Naive thymus-derived CD4-positive, alpha-beta T cell (primary cell): Measurements from ENCODE around the gene MBD5. TPM values are rescaled to one million over a fixed set of nuclear protein-coding genes. Genes with fewer than 3 reads are reported as not detected.
A peak's percentile ranks its signal among the peaks of the same experiment; 100 is the strongest.

Experiments used
- ATAC-seq: fragments of 150-1000 bp; cut with Tn5 transposase; 2 replicates; pipeline ENCODE4 v1.10.0; 2021; ENCODE audit warnings: mild to moderate bottlenecking, moderate library complexity
- CTCF ChIA-PET: fragments of 350-600 bp; sonication (Branson Sonifier 250); formaldehyde crosslinking; loops from one replicate; lab custom pipeline; 2021; ENCODE audit warnings: antibody characterized with exemption; lab: Charles Lee
- POLR2A ChIA-PET: fragments of 350-600 bp; sonication (Branson Sonifier 250); formaldehyde crosslinking; loops from one replicate; lab custom pipeline; 2021; ENCODE audit warnings: antibody characterized with exemption, inconsistent platforms; lab: Charles Lee
- DNase-seq, 9 donors: peaks; one replicate each; pipeline versions ENCODE4 v3.0.0 to v3.0.0-alpha.2; 2020 to 2022; ENCODE audit warnings: mixed read lengths in 1 of 9
- H3K27ac ChIP-seq: one replicate; pipeline ENCODE4 v1.7.0; 2013; ENCODE audit warnings: mild to moderate bottlenecking, low read depth, low read length, moderate library complexity
- H3K27me3 ChIP-seq, 2 donors: one replicate each; pipeline ENCODE4 v1.7.0; 2013; ENCODE audit warnings: low read length in 2 of 2, mild to moderate bottlenecking in 2 of 2, moderate library complexity in 2 of 2; ENCODE audit not compliant: control insufficient read depth in 2 of 2, insufficient read depth in 2 of 2
- H3K36me3 ChIP-seq, 3 experiments: 1 replicate in 2 of 3; 2 replicates in 1 of 3; pipeline ENCODE4 v1.7.0; 2013; ENCODE audit warnings: low read length in 3 of 3, mild to moderate bottlenecking in 3 of 3, moderate library complexity in 1 of 3; ENCODE audit not compliant: insufficient read depth in 3 of 3, control insufficient read depth in 2 of 3
- H3K4me1 ChIP-seq, 2 donors: one replicate each; pipeline ENCODE4 v1.7.0; 2013; ENCODE audit warnings: low read length in 2 of 2, mild to moderate bottlenecking in 2 of 2, moderate library complexity in 1 of 2; ENCODE audit not compliant: control insufficient read depth in 2 of 2, insufficient read depth in 2 of 2
- H3K4me3 ChIP-seq: 2 replicates; pipeline ENCODE4 v1.7.0; 2013; ENCODE audit warnings: mild to moderate bottlenecking, low read length
- H3K9me3 ChIP-seq, 3 experiments: 1 replicate in 2 of 3; 2 replicates in 1 of 3; pipeline ENCODE4 v1.7.0; 2013; ENCODE audit warnings: low read length in 3 of 3; ENCODE audit not compliant: control insufficient read depth in 2 of 3
- H3K27ac Mint-ChIP-seq, 9 donors: one replicate each; pipeline ENCODE4 v1.8.0; 2020 to 2022; ENCODE audit warnings: mixed read lengths in 9 of 9, mild to moderate bottlenecking in 8 of 9, moderate library complexity in 5 of 9, inconsistent platforms in 2 of 9
- H3K27me3 Mint-ChIP-seq, 5 donors: one replicate each; pipeline ENCODE4 v1.8.0; 2021 to 2022; ENCODE audit warnings: mixed read lengths in 5 of 5, mild to moderate bottlenecking in 1 of 5
- H3K36me3 Mint-ChIP-seq, 5 donors: one replicate each; pipeline ENCODE4 v1.8.0; 2020 to 2022; ENCODE audit warnings: mixed read lengths in 5 of 5, mild to moderate bottlenecking in 3 of 5, inconsistent platforms in 1 of 5
- H3K4me1 Mint-ChIP-seq, 7 donors: one replicate each; pipeline ENCODE4 v1.8.0; 2020 to 2022; ENCODE audit warnings: mixed read lengths in 7 of 7, mild to moderate bottlenecking in 3 of 7, inconsistent platforms in 1 of 7
- H3K4me3 Mint-ChIP-seq, 10 donors: one replicate each; pipeline ENCODE4 v1.8.0; 2020 to 2022; ENCODE audit warnings: mild to moderate bottlenecking in 10 of 10, mixed read lengths in 10 of 10, moderate library complexity in 6 of 10, inconsistent platforms in 2 of 10
- H3K9me3 Mint-ChIP-seq, 11 donors: one replicate each; pipeline ENCODE4 v1.8.0; 2020 to 2022; ENCODE audit warnings: mixed read lengths in 11 of 11, mild to moderate bottlenecking in 4 of 11, inconsistent platforms in 1 of 11, moderate library complexity in 1 of 11
- intact Hi-C, 2 donors: fragments of 100-400 bp; cut with micrococcal nuclease; formaldehyde crosslinking; loops; one replicate each; pipeline ENCODE4 v1.15.1; 2023
- polyA plus RNA-seq, 2 donors: library from polyadenylated mRNA; unstranded; fragments of 300-500 nt; fragmentation: Illumina TruSeq; gene quantifications; one replicate each; pipeline ENCODE4 v1.2.3, GENCODE V29; 2021
- total RNA-seq, 6 experiments: library from RNA in 5 of 6; stranded (reverse) in 5 of 6; gene quantifications; 1 replicate in 5 of 6; 2 replicates in 1 of 6; pipeline ENCODE4 v1.2.3 and lab custom pipeline; 2021 to 2026

Gene MBD5
- total and polyA plus RNA-seq, 7 experiments from 2014 or later: 14.6 to 76.8 (median 58.6) TPM

DNA sequence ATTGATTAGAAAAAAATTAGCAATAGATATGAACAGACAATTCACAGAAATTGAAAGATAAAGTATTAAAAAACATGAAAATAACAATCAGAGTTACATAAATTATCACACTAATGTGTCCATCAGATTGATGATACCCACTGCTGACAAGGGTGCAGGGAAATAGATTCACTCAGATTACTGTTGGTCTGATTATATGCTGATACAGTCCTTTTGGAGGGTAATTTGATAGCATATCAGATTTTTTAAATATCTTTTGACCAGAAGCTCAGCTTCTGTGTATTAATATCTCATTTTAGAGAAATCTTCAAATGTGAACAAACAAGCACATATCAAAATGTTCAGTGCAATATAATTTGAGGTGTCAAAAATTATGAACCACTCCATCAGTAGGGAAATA, 465.8 kb downstream of the MBD5 start:
- Mint-ChIP-seq H3K4me3 (no peak overlapping the region), H3K9me3 (peaks cover 0 to 5% (median 0%) of the 10 kb centered on the region in 11 donors), H3K4me1 (peaks cover 0 to 9% (median 0%) of the 10 kb centered on the region in 7 donors), H3K27me3 (no peaks in the 10 kb centered on the region), H3K36me3 (peaks cover 1 to 49% (median 48%) of the 10 kb centered on the region in 5 donors), H3K27ac (no peak overlapping the region)
- no peaks in the 10 kb centered on the region for H3K9me3 ChIP-seq
- no peak for ATAC-seq
- no peaks in the 10 kb centered on the region for H3K4me1 ChIP-seq
- no peak overlapping the region for H3K4me3 ChIP-seq
- no peak overlapping the region for H3K27ac ChIP-seq
- peaks cover 0 to 7% (median 0%) of the 10 kb centered on the region in 3 experiments for H3K36me3 ChIP-seq
- DNase-seq: no peak
- H3K27me3 ChIP-seq: no peaks in the 10 kb centered on the region
- intact Hi-C loops: no loop called here
- ChIA-PET POLR2A (no interaction called here), CTCF (no interaction called here)

DNA sequence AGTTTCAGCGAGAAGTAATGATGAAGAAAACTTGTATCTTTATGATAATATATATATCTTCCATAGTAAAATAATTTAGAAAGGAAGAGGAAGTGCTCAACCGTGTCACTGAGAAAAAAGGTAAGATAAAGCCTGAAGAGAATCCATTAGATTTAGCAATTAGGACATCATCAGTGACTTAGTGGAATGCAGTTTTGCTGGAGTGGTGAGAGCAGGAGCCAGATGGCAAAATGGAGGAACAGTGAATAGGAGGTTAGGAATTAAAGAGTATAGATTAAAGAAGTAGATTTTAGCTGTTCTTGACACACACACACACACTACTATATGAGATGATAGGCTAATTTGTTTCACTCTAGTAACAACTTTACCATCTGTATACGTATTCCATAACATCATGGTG, 466.5 kb downstream of the MBD5 start:
- no peaks in the 10 kb centered on the region for H3K27me3 Mint-ChIP-seq
- POLR2A ChIA-PET: no interaction called here
- peak overlapping the region in 1 of 9 donors; percentile 48 for H3K27ac Mint-ChIP-seq
- no peak overlapping the region for H3K4me3 Mint-ChIP-seq
- Histone ChIP-seq H3K36me3 (peaks cover 0 to 7% (median 0%) of the 10 kb centered on the region in 3 experiments), H3K4me3 (no peak overlapping the region), H3K27me3 (no peaks in the 10 kb centered on the region), H3K4me1 (no peaks in the 10 kb centered on the region), H3K27ac (no peak overlapping the region), H3K9me3 (no peaks in the 10 kb centered on the region)
- H3K4me1 Mint-ChIP-seq: peaks cover 0 to 9% (median 0%) of the 10 kb centered on the region in 7 donors
- ATAC-seq (no peak), DNase-seq (no peak)
- peaks cover 1 to 50% (median 48%) of the 10 kb centered on the region in 5 donors for H3K36me3 Mint-ChIP-seq
- intact Hi-C loops: no loop called here
- peaks cover 0 to 5% (median 0%) of the 10 kb centered on the region in 11 donors for H3K9me3 Mint-ChIP-seq
- CTCF ChIA-PET: no interaction called here

DNA sequence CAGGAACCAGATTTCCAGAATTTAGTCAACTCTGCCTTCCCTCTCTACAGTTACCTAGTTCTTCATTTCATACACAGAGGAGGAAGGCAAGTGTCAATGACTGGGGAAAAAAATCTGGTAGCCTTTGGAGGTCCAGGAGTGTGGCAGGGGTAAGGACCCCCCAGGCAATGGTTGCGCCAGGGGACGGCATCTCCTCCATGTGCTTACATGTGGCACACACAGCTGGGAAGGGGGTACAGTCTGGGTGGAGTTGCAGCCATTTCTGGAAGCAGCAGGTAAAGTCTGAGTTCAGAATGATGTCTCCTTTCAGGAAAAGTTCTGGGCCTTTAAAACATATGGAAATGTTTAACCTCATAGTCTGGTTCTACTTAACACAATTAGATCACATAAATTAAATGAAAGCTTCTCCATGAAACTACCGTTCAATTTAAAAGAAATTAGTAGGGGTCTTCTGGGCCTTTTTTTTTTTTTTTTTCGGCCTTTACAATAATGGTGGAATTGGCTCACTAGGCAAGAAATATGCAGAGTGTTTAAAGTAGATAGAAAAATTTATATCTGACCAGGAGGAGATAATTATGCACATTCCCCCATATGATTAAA, 470.0 kb downstream of the MBD5 start:
- Histone ChIP-seq H3K9me3 (no peaks in the 10 kb centered on the region), H3K27me3 (no peaks in the 10 kb centered on the region), H3K27ac (no peak overlapping the region), H3K4me3 (no peak overlapping the region), H3K4me1 (no peaks in the 10 kb centered on the region), H3K36me3 (peaks cover 0 to 7% (median 0%) of the 10 kb centered on the region in 3 experiments)
- ChIA-PET POLR2A (no interaction called here), CTCF (interaction anchor here (0.6 kb wide), 1 partner anchor 500 kb away, joined by 3 read pairs; no protein-coding TSS in a partner anchor)
- H3K4me3 Mint-ChIP-seq: no peak overlapping the region
- no peaks in the 10 kb centered on the region for H3K9me3 Mint-ChIP-seq
- DNase-seq (no peak), ATAC-seq (no peak)
- H3K27me3 Mint-ChIP-seq: no peaks in the 10 kb centered on the region
- no peak overlapping the region for H3K27ac Mint-ChIP-seq
- peaks cover 1 to 38% (median 32%) of the 10 kb centered on the region in 5 donors for H3K36me3 Mint-ChIP-seq
- intact Hi-C loops: no loop called here
- peaks cover 0 to 11% (median 6%) of the 10 kb centered on the region in 7 donors for H3K4me1 Mint-ChIP-seq

DNA sequence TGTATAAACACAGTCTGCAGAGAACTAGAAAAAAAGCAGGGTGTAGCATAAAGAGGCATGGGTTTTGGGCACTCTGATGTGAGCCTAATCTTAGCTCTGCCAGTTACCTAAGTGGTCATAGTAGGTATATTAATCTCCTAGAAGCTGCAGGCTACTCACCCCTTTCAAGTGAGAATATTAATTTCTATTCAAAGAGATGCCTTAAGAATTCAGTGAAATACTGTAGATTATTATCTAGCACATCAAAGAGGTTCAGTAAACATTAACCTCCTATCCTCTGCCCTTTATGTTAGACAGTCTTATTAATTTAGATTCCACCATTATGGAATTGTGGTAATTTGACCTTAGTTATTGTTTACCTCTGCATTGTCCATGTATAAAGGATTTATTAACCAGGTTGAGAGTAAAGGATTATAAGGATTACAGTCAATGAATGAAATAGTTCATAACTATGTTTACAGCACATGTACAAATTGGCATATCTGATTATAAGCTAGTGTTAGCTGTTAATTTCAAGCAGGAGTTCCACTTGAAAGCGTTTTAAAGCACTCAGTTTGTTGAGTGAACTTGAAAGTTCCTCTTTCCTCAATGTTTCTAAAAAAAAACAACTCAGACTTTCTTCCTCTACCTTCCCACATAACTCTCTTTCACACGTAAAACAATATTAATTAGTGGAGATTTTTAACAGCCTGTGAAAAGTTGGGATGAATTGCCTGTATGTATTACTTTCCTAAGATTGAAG, 473.1 kb downstream of the MBD5 start:
- no peaks in the 10 kb centered on the region for H3K27me3 ChIP-seq
- no peak for DNase-seq
- Mint-ChIP-seq H3K27me3 (no peaks in the 10 kb centered on the region), H3K36me3 (peaks cover 1 to 23% (median 13%) of the 10 kb centered on the region in 5 donors), H3K4me1 (peaks cover 0 to 18% (median 13%) of the 10 kb centered on the region in 7 donors), H3K4me3 (no peak overlapping the region), H3K27ac (no peak overlapping the region), H3K9me3 (no peaks in the 10 kb centered on the region)
- H3K4me1 ChIP-seq: no peaks in the 10 kb centered on the region
- intact Hi-C loops: no loop called here
- H3K36me3 ChIP-seq: peaks cover 0 to 7% (median 0%) of the 10 kb centered on the region in 3 experiments
- CTCF ChIA-PET: interaction anchor here (0.7 to 1.5 kb wide), 3 partner anchors 15 to 35 kb away, joined by 4 to 7 read pairs (median 5); no protein-coding TSS in a partner anchor
- ATAC-seq: no peak
- no peak overlapping the region for H3K4me3 ChIP-seq
- POLR2A ChIA-PET: no interaction called here
- H3K27ac ChIP-seq: no peak overlapping the region
- no peaks in the 10 kb centered on the region for H3K9me3 ChIP-seq

DNA sequence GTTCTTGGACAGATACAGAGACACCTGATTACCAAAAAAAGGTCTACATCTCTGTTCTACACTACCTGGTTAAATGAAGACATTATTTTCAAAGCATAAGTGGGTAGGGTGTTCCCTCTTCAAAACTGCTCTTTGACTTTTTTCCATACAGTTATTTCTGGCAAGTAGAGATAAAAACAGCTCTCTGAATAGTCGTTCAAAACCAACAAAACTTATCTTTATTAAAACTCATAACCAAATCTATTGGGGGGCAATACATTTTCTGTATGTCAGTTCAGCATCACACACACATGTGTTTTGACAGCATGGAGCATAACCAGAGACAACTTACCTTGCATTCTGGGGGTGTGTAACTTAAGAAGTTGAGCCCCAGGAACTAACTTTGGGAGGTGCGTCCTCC, 474.7 kb downstream of the MBD5 start:
- H3K4me3 ChIP-seq: no peak overlapping the region
- H3K27me3 ChIP-seq: no peaks in the 10 kb centered on the region
- no peak overlapping the region for H3K27ac ChIP-seq
- no peak for ATAC-seq
- H3K36me3 ChIP-seq: no peaks in the 10 kb centered on the region
- H3K4me1 ChIP-seq: no peaks in the 10 kb centered on the region
- Mint-ChIP-seq H3K27me3 (no peaks in the 10 kb centered on the region), H3K4me1 (peaks cover 0 to 18% (median 13%) of the 10 kb centered on the region in 7 donors), H3K36me3 (peaks cover under 1 to 7% (median 1%) of the 10 kb centered on the region in 5 donors), H3K4me3 (no peak overlapping the region), H3K27ac (peak overlapping the region in 5 of 9 donors; percentile 4 to 53 (median 20)), H3K9me3 (no peaks in the 10 kb centered on the region)
- ChIA-PET POLR2A (interaction anchor here (0.7 to 1.4 kb wide), 2 partner anchors 475 to 563 kb away, joined by 3 read pairs; partner anchors contain the start of genes MBD5 and ORC4), CTCF (interaction anchor here (1.5 kb wide), 1 partner anchor 13 kb away, joined by 7 read pairs; no protein-coding TSS in a partner anchor)
- H3K9me3 ChIP-seq: no peaks in the 10 kb centered on the region
- DNase-seq: no peak
- intact Hi-C loops: no loop called here

DNA sequence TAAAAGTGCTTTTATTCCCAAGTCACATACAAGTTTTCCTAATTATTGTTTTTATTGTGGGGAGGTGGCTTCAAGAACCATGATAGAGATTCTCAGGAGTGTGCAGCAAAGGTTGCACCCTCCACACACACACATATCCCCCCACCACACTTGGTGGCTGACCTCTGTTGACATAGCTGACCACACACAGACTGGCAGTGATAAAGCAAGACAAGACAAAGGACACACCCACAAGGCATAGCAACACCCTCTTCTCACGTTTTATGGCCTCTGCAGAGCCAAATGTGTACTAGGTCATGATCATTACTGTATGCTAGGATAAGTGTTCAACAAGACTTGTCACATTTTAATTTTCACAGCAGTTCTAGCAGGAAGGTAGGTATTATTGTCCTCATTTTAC, 480.7 kb downstream of the MBD5 start:
- ChIA-PET POLR2A (no interaction called here), CTCF (no interaction called here)
- no peaks in the 10 kb centered on the region for H3K27me3 ChIP-seq
- H3K36me3 Mint-ChIP-seq: peaks cover 0 to 10% (median 3%) of the 10 kb centered on the region in 5 donors
- no peak overlapping the region for H3K27ac ChIP-seq
- no peak overlapping the region for H3K4me3 Mint-ChIP-seq
- H3K27ac Mint-ChIP-seq: no peak overlapping the region
- H3K4me1 Mint-ChIP-seq: peaks cover 0 to 2% (median 1%) of the 10 kb centered on the region in 7 donors
- H3K4me1 ChIP-seq: no peaks in the 10 kb centered on the region
- H3K27me3 Mint-ChIP-seq: no peaks in the 10 kb centered on the region
- H3K4me3 ChIP-seq: no peak overlapping the region
- DNase-seq (no peak), ATAC-seq (no peak)
- H3K36me3 ChIP-seq: no peaks in the 10 kb centered on the region
- no peaks in the 10 kb centered on the region for H3K9me3 ChIP-seq
- intact Hi-C loops: loop anchor here in 1 of 2 donors (10.0 kb wide), 1 partner anchor 297 kb away; no protein-coding TSS in a partner anchor
- peaks cover 0 to 1% (median 0%) of the 10 kb centered on the region in 11 donors for H3K9me3 Mint-ChIP-seq
